Measurements from ENCODE around the gene ZNF483.
A peak's percentile ranks its signal among the peaks of the same experiment; 100 is the strongest.
"Not testable (repeated sequence)": the region's sequence is repeated elsewhere in the genome, so short reads cannot be mapped to it uniquely, and the experiment has no call there.

Gene ZNF483

GRCh38 chr9:111615928-111616327 lies 90.9 kb downstream of the ZNF483 start:
- DNase-seq: no peak

GRCh38 chr9:111617349-111617748 lies 92.4 kb downstream of the ZNF483 start:
- DNase-seq: not testable (repeated sequence)

GRCh38 chr9:111621895-111622480 lies 97.0 kb downstream of the ZNF483 start:
- DNase-seq: no peak

GRCh38 chr9:111622626-111623025 lies 97.6 kb downstream of the ZNF483 start:
- DNase-seq: peak; percentile 88
